Measurements from ENCODE around the gene KRT1.
A peak's percentile ranks its signal among the peaks of the same experiment; 100 is the strongest.
"Not testable (repeated sequence)": the region's sequence is repeated elsewhere in the genome, so short reads cannot be mapped to it uniquely, and the experiment has no call there.

Gene KRT1

GRCh38 chr12:52682381-52682660, 2.1 kb upstream of the KRT1 start:
- DNase-seq (ENCODE audit: low spot score) = no peak

DNA sequence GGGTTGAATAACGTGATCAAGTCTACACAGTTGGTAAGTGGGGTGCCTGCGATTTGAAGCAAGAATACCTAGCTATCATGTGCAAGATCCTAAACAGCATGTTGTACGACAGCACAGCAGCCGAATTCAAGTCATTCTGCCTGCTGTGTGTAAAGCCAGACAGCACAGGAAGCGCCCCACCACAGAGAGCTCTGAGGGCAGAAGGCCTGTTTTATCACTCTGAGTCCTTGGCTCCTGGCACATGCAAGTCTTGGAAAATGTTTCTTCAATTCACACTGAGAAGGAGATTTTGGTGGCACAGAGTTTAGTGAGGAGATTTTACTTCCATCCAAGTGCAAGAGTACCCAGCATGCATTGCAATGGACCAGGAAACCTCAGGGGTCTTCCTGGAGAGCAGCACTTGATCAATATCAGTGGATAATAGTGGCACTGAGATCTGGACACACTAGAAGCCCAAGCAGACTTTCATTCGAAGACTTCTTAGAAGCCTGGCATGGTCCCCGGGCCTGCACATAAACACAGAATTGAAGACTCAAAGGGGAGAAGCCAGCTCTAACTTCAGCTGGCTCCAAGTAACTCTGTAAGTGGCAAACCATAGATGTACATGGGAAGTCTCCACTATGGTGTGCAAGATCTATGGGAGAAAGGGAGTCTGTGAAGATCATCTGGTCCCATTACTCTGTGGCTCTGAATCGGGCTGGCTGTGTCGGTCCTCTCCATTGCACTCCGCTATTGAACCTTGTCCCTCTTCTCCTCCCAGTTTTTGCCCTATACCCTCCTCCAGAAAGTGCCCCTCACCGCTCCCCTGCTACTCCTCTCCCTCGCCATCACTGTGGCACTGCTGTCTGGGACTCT, 1.5 kb upstream of the KRT1 start:
- no peak for DNase-seq (ENCODE audit: low spot score)

- no peak for DNase-seq (ENCODE audit: low spot score)
Measured at GRCh38 chr12:52679875-52680274, 332 bp downstream of the KRT1 start.

GRCh38 chr12:52677671-52678070, 2.5 kb downstream of the KRT1 start:
- DNase-seq (ENCODE audit: low spot score) = no peak

DNA sequence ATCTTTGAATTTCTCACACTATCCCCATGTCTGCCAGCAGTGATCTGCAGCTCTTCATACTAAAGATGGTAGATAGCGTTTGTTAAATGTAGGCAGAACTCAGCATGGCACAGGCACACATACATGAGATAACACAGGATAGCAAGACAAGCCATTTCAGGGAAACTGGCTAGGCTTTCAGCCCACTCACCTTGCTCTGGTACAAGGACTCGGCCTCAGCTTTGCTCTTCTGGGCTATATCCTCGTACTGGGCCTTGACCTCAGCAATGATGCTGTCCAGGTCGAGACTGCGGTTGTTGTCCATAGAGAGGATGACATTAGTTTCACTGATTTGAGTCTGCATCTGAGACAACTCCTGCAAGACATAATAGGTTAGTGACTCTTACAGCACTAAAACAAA, 3.1 kb downstream of the KRT1 start:
- DNase-seq (ENCODE audit: low spot score) = no peak

- no peak for DNase-seq (ENCODE audit: low spot score)
Measured at GRCh38 chr12:52676163-52676562, 4.0 kb downstream of the KRT1 start.

- DNase-seq (ENCODE audit: low spot score) = no peak
Measured at GRCh38 chr12:52675301-52675701, 4.9 kb downstream of the KRT1 start.

GRCh38 chr12:52674433-52674775, 5.8 kb downstream of the KRT1 start:
- no peak for DNase-seq (ENCODE audit: low spot score)

GRCh38 chr12:52673713-52674432, 6.3 kb downstream of the KRT1 start:
- no peak for DNase-seq (ENCODE audit: low spot score)

GRCh38 chr12:52673217-52673616, 7.0 kb downstream of the KRT1 start:
- DNase-seq (ENCODE audit: low spot score) = no peak

DNA sequence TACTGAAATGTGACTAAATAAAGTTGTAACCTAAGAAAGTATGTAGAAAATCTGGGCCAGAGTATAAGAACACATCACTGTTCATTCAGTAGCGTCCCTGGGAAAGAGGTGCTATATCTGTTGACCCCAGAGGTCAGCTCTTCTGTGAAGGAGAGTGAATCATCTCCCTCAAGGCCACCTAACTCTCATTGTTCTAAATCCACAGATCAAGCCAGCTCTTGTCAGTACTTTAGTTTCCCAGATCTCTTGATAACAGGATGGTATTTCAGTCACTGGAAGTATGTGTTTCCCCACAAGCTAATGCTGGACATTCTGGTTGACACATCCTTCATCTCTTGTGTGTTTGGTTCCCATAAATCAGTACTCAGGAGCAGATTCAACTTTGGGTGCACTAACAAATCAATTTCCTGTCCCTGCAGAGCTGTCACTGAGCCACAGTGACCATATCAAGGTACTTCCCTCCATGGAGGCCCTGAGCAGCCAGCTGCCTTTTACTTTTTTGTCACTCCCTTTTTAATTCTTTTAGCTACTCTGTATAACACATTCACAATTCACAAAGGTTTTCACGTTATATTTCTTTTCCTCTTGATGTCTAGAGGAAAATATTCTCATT, 7.8 kb downstream of the KRT1 start:
- no peak for DNase-seq (ENCODE audit: low spot score)

DNA sequence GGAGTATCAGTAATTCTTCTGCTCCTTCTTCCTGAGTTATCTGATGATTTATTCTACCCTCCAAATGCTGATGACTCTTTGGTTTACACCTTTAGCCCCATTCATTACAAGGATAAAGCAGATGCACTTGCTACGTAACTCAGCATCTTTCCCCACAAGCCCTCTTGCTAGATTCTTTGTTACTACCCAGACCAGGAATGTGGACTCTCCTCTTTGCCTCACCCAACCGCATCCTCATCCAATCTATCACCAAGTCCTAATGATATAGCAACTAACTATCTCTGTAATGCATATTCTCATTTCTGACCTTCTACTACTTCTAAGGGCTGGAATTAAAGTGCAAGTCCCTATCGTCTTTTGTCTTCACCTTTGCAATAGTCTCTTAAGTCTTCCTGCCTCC, 9.2 kb downstream of the KRT1 start:
- no peak for DNase-seq (ENCODE audit: low spot score)

DNA sequence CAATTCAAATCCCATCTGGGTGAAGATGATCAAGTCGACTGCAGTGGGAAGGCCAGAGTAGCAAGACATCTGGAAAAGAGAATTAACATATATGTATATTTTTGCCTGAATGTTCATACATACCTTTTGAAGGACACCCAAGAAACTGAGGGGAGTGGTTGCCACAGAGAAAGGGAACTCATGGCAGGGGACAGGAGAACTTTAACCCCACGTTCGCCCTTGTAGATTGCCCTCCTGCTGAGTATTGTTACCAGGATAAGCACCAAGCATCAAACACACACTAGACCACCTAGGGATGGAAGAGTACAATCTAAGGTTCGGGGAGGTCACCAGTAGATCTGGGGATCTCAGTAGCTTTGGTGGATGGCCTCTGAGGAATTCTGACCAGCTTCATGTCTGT, 9.7 kb downstream of the KRT1 start:
- no peak for DNase-seq (ENCODE audit: low spot score)

DNA sequence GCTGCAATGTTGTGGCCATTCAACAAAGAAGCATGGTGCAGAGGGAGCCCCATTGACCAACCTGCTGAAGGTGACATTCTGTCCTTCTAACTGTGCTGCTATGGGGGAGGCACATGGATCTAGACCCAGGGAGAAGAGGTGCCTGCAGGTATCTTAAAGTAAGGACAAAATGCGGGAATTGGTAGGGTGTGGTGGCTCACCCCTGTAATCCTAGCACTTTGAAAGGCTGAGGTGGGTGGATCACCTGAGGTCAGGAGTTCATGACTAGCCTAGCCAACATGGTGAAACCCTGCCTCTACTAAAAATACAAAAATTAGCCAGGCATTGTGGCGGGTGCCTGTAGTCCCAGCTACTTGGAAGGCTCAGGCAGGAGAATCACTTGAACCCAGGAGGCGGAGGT, 10.3 kb downstream of the KRT1 start:
- DNase-seq (ENCODE audit: low spot score) = not testable (repeated sequence)

DNA sequence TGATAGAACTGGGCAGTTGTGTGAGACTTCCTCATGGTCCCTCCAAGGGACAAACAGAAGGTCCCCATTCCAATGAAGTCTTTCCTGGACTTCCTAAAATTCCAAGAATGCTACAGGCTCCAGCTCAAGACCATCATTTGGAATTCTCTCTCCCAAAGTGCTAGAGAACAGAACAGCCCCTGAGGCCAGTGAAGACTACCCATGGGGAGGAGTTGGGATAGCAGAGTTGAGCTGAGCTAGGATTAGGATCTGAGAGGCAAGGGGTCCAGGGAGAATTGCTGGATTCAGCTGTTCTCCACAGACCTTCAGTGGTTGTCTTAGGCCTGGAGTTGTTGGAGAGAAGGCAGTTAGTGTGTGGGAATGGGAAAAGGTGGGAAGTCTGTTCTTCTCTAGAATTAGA, 10.8 kb downstream of the KRT1 start:
- DNase-seq (ENCODE audit: low spot score) = no peak

GRCh38 chr12:52667931-52668330, 12.3 kb downstream of the KRT1 start:
- DNase-seq (ENCODE audit: low spot score) = no peak

DNA sequence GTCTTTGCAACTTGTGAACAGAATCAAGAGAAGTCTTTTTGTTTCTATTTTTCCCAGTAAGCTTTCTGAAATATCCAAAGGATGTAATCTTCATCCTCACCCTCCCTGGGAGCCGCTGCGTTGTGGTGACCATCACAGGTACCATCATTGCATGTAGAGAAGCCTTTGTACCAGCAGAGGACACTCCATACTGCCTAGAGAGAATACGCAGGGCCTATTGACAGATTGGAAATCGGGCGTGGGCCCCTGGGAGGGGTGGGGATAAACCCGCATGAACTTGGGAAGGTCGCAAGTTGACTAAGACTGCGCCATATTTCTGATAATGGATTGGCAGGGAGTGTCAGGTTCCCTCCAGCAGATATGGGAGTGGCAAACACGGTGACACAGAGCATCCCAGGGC, 12.7 kb downstream of the KRT1 start:
- peak; percentile 28 for DNase-seq (ENCODE audit: low spot score)

DNA sequence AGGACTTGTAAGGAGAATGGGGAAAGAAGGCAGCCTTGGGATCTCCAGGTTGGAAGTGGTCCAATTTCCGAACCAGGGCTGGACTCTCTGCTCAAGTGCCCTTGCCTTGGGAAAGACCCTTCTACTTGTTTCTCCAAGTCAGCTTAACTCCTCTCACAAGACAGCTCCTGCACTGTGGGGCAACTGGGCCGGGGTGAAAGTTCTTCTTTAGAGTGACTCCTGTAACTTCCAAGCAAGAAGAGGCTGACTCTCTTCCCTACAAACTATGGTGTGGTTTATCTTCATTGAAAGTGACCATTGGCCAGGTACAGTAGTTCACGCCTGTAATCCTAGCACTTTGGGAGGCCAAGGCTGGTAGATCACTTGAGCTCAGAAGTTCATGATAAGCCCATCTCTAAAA, 13.7 kb downstream of the KRT1 start:
- no peak for DNase-seq (ENCODE audit: low spot score)

- no peak for DNase-seq (ENCODE audit: low spot score)
Measured at GRCh38 chr12:52663420-52663819, 16.8 kb downstream of the KRT1 start.

DNA sequence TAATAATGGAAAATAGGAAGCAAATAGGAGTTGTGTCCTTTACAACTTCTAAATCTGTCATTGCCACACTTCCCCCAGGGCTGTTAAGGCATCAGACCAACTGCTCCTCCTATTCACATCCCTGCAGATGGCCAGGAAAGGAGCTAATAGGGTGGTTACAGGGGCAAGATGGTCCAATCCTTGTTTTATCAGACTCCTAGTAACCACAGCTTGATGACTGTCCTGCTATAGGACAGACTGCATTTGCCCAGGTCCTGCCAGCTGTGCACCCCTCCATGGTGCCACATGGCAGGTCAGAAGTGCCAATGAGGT, 17.3 kb downstream of the KRT1 start:
- DNase-seq (ENCODE audit: low spot score) = no peak

GRCh38 chr12:52662093-52662917, 17.9 kb downstream of the KRT1 start:
- no peak for DNase-seq (ENCODE audit: low spot score)

DNA sequence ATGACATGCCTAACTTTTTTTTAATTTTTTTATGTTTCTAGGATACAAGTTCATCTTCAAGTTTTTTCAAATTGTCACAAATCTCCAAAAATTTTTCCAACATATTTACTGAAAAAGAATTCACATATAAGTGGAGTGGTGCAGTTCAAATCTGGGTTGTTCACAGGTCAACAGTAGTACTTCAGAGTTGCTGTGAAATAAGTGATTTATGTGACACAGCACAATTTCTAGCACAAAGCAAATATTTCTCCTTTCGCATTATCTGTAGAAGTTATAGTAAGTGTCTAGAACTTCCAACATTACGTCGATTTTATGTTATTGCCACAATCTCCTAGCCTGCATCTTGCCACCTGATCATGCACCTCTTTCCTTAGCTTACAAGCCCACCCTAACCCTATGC, 18.5 kb downstream of the KRT1 start:
- DNase-seq (ENCODE audit: low spot score) = no peak
